HG03066 (cell line): Measurements from ENCODE around the gene METTL4.
"Not testable (repeated sequence)": the region's sequence is repeated elsewhere in the genome, so short reads cannot be mapped to it uniquely, and the experiment has no call there.

Experiments used
- ATAC-seq: cut with Tn5 transposase; IDR thresholded peaks from one replicate; pipeline ENCODE4 v1.9.1; 2021; ENCODE audit warnings: low read depth; ENCODE audit not compliant: unreplicated experiment

METTL4 gene

DNA sequence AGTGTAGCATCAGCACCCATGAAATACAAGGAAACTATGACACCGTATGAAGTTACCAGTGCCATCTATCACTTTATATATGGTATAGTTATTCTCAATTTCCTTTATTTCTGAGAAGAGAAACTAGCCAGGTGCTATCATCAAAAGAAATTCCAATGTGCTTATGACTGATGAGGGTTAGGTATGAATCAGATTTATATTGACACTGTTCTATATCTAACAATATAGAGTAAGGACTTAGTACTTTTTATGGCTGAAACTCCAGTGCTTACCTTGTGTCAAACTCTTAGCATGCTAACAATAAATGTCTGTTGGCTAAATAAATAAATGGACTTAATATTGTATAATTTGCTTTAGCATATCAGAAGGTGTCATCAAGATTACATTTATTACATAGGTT, 6.9 kb downstream of the METTL4 start:
- no peak for ATAC-seq

DNA sequence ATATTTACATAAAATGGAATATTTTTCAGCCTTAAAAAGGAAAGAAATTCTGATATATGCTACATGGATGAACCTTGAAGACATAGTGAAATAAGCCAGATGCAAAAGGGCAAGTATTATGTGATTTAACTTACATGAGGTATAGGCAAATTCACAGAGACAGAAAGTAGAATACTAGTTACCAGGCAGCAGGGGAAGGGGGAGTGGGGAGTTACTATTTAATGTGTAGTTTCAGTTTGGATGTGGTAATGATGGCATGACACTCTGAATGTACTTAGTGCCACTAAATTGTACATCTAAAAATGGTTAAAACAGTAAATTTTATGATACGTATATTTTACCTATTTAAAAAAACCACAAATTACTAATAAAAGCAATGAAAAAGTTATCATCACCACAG, 12.1 kb downstream of the METTL4 start:
- no peak for ATAC-seq

DNA sequence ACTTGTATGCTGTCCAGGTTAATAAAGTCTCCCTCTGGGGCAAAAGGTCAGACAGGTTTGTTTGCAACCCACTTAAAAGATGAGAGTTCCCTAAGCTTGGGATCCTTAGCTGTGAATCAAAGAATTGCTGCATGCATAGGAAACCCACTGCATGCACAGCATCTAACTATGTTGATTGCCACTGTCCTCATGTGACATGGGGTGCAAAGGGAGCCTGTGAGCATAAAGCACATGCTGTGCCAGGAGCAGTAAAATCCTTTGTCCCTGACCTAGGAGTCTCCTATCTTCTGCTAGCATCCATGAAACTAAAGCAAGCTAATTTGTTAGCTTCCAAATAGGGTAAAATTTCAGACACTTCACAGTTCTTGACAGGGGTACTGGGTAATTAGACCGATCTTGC, 13.8 kb downstream of the METTL4 start:
- ATAC-seq, result no peak

DNA sequence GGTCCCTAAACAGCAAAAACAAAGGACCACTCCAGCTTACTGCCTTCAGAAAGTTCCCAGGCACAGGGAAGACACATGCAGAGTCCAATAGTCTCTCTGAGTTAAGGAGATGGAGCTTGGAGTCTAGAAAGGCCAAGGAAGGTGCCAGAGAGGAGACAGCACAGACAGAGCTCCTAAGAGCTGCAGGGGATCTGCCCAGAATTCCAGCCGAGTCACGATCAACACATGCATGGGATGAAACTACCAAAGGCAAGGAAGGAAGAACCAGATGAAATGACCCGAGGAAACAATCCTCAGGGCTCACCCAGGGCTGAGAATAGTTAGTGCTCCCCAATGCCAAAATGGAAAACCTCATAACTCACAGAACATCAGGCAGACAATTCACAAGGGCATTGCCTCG, 15.4 kb downstream of the METTL4 start:
- ATAC-seq, result no peak

DNA sequence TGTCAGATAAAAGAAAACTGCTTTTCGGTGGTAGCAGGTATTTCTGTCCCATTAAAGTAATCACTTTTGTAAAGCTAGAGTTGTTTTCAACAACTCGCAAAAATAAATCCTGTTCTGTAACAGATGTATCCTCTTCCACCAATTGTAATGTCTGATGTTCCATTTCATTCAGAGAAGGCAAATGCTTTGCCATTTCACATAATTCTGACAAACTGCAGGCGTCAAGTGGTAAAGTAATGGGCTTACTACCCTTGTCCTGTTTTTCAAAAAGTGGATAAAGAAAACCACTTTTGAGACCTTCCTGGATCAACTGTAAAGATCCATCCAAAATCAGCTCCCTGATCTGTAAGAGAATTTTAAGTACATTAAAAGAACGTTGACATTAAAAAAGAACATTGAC, 16.6 kb downstream of the METTL4 start:
- ATAC-seq, result no peak

DNA sequence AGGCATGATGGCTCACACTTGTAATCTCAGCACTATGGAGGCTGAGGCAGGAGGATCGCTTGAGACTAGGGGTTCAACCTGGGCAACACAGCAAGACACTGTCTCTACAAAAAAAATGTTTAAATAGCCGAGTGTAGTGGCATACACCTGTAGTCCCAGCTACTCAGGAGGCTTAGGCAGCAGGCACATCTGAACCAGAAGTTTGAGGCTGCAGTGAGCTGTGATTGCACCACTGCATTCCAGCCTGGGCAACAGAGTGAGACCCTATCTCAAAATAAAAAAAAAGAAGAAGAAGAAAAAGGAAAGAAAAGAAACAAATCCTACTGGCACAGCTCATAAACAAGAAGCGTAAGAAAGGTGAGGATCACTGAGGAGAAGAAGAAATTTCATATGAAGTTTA, 19.9 kb downstream of the METTL4 start:
- no peak for ATAC-seq

DNA sequence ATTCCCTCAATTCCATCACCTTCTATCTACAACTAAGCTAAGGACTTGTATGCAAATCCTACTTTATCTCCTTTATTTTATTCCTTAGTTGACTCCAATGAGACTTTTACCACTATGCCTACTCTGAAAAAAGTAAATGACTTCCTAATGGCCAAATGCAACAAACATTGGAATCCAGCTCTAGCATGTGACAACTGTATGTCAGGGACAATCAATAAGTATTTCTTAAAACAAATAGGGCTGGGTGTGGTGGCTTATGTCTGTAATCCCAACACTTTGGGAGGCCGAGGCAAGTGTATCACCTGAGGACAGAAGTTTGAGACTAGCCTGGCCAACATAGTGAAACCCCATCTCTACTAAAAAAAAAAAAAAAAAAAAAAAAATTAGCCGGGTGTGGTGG, 21.8 kb downstream of the METTL4 start:
- no peak for ATAC-seq

DNA sequence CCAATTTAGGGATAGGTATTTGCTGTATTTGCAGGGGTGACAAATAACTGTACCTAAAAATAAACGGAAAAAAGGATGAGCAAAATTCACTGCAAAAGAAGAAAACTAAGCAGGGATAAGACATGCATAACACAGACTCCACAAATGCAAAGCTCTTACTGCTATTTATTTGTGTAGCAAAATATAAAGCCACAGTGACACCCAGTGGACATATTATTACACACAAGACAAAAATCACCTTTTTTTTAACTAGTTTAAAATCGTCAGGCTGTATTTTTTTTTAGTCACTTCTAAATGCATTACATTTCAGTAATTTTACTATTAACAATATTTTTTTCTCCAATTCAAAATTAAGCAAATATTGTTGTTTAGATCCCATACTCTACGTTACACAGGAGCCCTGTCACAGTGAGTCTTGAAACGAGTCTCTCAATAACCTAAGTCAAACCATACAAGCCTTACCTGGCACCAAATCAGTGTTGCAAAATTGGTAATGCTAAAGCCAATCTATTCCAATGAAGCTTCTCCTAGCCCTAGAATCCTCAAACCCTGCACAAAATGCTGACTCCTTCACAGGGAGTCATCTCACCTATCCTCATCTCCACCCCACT, 23.7 kb downstream of the METTL4 start:
- no peak for ATAC-seq

DNA sequence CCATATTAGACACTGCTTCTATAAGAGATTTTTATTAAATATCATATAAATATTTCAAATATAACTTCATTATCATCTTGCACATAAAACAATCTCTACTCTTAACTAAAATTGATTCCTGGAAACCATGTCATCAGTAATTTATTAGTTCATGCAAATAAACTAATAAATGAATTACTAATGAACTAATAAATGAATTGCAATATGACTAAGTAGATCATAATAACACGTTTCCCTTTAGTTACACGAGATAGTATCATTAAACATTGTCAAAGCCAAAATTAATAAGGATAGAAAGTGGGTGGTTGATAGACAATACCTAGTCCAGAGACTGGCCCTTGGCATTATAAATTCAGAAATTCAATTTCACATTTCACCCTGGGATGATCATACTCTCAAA, 26.1 kb downstream of the METTL4 start:
- no peak for ATAC-seq

DNA sequence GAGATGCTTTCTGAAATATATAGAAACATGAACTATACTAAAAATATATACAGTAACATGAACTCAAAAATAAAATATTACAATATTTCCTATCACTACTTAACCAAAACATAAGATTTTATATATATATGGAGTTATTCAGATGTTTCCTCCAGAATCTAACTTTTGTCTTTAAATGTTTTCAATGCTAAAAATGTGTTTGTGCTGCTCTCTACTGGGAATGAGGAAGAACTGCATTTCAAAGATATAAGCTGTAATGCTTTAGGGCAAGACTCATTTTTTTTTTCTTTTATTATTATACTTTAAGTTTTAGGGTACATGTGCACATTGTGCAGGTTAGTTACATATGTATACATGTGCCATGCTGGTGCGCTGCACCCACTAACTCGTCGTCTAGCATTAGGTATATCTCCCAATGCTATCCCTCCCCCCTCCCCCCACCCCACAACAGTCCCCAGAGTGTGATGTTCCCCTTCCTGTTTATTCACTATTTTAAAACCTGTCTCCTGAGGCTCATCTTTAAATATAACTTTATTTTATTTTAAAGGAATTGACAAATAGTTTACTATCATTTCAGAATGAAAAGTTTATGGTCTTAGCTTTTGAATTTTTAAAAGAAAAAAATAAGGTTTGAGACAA, 29.3 kb downstream of the METTL4 start:
- not testable (repeated sequence) for ATAC-seq

DNA sequence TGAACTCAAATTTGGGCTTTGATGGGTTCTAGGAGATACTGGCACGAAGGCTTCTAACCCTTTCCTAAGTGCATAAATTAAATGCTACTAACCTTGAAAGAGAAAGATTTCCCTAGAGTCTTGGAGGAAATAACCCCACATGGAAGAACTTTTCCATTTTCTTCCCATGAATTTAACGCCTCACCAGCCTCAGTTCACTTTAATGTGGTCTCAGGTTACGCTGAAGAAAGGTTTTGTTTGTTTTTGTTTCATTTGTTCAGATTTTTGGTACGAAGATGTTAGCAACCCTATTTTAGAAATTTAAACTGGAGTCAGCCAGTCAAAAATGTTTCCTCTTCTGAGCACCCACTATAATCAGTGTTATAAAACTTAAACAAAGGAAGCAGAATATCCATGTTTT, 30.7 kb downstream of the METTL4 start:
- ATAC-seq, result no peak

DNA sequence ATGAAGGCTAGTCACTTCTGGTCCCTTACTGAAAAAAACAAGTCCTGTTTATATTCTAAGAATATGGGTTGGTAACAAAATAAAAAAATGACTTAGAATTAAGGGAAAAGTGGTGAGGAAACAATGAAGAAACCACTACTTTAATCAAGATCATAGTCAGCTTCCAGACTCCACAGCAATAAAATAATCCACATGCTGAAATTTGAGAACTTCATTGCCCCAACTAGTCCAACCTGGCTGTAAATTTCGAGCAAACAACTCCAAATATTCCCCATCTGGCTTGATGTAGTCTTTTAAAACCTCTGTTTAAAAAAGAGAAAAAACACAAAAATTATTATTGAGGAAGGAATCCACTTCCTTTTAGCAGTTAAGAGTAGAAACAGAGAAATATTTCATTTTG, 32.5 kb downstream of the METTL4 start:
- ATAC-seq, result no peak

DNA sequence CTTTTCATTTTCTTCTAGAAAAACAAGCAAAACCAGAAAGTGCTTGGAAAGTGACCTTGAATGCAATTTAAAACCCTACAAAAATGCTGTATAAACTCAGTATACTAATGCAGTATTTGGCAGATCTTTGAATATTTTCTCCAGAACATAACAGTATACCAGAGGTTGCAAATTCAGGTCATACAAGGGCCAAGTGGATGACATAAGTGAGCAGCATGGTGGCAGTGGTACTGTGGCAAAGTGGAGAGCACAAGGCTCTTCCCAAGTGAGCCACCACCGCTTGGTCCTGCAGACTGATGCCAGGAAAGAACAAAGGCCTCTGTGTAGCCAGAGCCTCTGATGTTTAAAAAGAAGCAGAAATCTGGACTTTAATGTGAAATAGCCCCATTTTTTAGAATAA, 33.1 kb downstream of the METTL4 start:
- ATAC-seq, result no peak

DNA sequence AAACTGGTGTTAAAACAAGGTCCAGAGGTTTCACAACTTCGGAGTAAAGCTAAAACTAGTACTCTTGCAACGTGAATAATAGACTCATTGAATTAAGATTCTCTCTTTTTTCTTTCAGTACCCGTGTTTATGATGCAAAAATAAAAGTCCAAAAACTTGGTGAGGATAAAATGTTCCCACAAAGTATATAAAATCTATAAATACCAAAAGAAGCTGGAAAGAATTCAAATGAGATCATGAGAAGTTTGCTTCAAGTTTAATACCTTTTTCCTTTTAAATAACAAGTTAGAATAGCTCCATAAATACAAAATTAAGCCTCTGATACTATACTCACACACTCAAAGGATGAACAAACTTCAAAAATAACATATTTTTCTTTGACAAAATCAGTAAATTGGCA, 34.0 kb downstream of the METTL4 start:
- ATAC-seq, result no peak

DNA sequence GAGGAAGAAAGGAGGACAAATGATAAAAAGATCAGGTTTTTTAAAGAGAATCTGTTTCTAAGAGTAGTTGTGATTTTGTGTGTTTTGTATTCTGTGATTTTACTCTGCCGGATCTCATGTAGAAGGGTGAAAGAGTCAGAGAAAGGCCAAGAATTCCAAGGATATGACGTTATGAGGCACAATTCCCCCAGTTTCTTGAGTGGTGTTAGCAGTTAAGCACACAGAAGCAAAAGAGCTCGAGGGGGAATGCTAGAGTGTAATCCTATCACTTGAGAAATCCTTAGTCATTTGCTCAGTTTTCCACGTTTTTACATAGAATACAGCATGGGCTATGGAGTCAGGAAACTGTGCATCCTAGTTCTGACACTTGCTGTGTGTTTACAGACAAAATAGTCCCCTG, 34.8 kb downstream of the METTL4 start:
- ATAC-seq, result no peak

DNA sequence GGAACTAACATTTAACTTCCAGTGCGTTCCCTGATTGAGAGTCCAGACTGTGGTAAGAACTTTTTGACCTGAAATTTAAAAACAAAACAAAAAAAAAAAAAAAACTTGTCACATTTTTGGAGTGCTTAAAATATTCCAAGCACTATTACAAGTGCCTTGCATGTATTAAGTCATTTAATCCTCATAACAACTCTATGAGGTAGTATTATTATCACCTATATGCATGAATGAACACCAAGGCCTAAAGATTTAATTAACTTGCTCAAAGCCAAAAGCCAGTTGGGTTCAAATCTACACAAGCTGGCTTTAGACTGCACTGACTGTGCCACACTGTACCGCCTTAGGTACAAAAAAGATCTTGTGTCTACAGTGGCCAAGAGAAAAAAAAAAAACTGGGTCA, 35.2 kb downstream of the METTL4 start:
- ATAC-seq, result no peak

DNA sequence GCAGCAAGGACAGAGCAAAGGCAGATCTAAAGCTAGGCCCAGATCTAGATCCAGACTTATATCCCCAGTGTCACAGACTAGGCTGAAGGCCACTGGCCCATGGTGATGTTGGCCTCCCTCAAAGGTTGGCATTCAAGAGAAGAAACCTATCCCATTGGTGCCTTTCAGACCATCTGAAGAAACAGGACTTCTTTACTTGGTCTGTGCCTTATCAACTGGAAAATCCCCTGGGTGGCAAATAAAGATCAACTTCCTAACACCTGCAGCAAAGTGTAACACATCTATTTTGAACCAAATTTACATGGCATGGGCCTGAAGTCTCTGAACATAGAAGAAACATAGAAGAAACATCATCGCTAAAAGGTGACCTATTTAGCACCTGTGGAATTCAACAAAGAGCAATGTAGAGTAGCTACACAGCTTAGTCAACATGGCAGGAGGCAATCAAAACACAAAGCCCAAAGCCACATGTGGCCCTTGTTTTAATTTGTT, 35.8 kb downstream of the METTL4 start:
- ATAC-seq, result no peak

DNA sequence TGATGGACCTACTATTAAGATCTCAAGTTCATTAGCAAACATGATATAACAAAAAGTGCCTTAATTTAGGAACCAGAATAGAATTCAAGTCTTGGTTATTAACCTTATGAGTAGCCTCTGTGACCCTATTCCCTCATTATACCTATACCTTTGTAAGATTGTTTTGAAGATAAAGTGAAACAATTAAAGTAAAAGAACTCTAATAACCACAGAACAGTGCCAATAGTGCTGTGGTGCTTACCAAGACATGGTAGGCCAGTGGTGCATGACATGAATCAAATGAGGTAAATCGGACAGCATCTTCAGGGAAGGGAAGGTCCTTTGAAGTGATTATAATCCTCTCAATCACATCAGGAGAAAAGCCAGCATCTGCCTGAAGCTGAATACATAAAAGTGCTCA, 36.4 kb downstream of the METTL4 start:
- no peak for ATAC-seq

DNA sequence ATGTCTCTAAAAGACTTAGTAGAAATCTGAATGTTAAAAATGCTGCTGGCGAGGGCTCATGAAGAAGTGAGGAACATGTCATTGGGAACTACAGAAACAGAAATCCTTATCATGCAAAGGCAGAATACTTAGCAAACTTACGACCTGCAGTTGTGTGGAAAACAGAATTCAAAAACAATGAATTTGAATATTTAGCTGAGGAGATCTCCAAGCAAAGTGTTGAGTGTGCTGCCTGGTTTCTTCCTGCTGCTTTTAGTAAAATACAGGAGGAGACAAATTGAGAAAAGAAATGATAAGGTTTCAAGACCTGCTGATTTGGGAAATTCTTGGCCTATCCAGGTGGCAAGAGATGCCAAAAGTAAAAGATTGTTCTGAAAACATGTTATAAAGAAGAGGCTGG, 38.5 kb downstream of the METTL4 start:
- no peak for ATAC-seq

DNA sequence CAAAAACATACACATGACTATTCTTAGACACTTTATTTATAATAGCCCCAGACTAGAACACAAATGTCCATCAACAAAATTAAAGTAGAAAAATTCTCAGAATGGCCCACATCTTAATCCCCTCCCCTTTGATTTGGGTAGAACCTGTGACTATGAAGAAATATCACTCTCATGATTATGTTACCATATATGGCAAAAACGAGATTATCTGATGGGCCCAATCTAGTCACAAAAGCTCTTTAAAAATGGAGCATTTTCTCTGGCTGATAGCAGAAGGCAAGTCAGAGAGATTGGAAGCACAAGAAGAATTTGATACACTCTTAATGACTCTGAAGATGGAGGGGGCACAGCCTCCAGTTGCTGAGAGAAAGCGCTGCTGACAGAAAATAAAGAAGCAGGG, 39.6 kb downstream of the METTL4 start:
- no peak for ATAC-seq

DNA sequence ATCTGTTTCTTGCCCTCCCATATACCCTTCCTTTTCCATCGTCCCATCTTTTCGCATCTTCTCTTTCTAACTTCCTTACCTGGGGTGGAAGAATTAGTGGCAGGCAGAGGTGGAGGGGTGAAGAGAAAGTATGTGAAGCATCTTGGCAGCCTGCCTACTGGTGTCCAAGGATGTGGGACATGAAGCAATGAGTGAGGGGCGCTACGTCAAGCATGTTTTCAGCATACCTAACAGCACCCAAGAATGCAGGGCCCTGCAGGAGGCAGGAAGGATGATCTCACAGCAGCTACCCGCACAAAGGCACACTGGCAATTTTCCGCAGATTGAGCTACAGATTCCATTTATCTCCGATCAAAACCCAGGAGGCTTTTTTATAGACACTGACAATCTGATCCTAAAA, 42.2 kb downstream of the METTL4 start:
- no peak for ATAC-seq

DNA sequence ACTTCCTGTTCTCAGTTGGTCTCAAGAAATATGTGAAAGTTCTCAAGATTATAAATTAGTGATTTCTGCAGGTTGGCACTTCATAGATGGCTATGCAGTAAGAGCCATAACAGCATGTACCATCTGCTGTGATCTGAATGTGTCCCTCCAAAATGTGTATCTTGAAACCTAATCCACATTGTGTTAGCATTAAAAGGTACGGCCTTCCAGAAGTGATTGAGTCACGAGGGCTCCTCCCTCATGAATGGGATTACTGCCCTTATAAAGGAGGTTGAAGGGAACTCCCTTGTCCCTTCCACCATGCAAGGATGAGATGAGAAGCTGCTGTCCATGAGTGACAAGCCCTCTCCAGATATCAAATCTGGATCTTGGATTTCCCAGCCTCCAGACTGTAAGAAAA, 45.0 kb downstream of the METTL4 start:
- ATAC-seq, result no peak

DNA sequence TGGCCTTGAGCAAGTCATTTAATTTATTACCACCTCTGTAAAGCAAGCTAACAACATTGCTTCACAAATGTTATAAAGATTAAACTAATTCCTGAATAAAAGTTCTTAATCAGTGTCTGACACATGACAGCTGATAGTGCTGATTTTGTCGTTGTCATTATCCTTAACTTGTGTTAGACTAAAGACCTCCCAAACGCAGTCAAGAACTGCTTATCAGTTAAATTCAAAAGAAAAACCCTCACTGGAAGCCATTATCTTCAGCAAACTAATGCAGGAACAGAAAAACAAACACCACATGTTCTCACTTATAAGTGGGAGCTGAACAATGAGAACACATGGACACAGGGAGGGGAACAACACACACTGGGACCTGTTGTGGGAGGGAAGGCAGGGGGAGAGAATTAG, 46.5 kb downstream of the METTL4 start:
- not testable (repeated sequence) for ATAC-seq
